ENCODE measurements around the gene CYP3A5.

- no peak for TF ChIP-seq MAZ (IDR thresholded peaks at IDR 0.05; ENCODE audit: borderline replicate concordance, low read depth, low read length)
- no peak for TF ChIP-seq CTCF (conservative IDR thresholded peaks at IDR 0.05; ENCODE audit: low read depth, low read length)
- no peak for TF ChIP-seq RAD21 (IDR thresholded peaks at IDR 0.05; ENCODE audit: low read length)
- no peak for TF ChIP-seq USF2 (IDR thresholded peaks at IDR 0.05; ENCODE audit: low read depth, low read length)
- no peak for TF ChIP-seq FOS (IDR thresholded peaks at IDR 0.05; ENCODE audit: low read depth, low read length)
- TF ChIP-seq CEBPB (IDR thresholded peaks at IDR 0.05; ENCODE audit: low read depth, low read length) = no peak
- no peak for TF ChIP-seq ELK1 (IDR thresholded peaks at IDR 0.05; ENCODE audit: borderline replicate concordance, low read depth, low read length)
- TF ChIP-seq BHLHE40 (IDR thresholded peaks at IDR 0.05; ENCODE audit: low read depth, low read length) = no peak
- TF ChIP-seq POLR2A (IDR thresholded peaks at IDR 0.05; ENCODE audit: low read depth, low read length) = no peak
- TF ChIP-seq RCOR1 (IDR thresholded peaks at IDR 0.05; ENCODE audit: insufficient replicate concordance, low read length) = no peak
- TF ChIP-seq NFE2L2 (IDR thresholded peaks at IDR 0.05; ENCODE audit: low read depth, low read length) = no peak
Measured at GRCh38 chr7:99666013-99666395, 13.8 kb downstream of the CYP3A5 start.

Measured in IMR-90 (cell line).